HEK293T (cell line): ENCODE results near the gene KRTAP10-7.
"Not testable (repeated sequence)": the region's sequence is repeated elsewhere in the genome, so short reads cannot be mapped to it uniquely, and the experiment has no call there.

Source experiments
- ARNT ChIP-seq: fragments of 450-650 bp; IDR thresholded peaks from 2 replicates; pipeline ENCODE4 v1.6.1; 2017; ENCODE audit warnings: mild to moderate bottlenecking
- BHLHE40 ChIP-seq: fragments of 450-650 bp; IDR thresholded peaks from 2 replicates; pipeline ENCODE4 v1.6.1; 2016; ENCODE audit warnings: mild to moderate bottlenecking, moderate library complexity, borderline replicate concordance
- ELF4 ChIP-seq: fragments of 450-650 bp; IDR thresholded peaks from 2 replicates; pipeline ENCODE4 v1.6.1; 2017; ENCODE audit warnings: antibody characterized with exemption
- FOXA1 ChIP-seq: fragments of 450-650 bp; IDR thresholded peaks from 2 replicates; pipeline ENCODE4 v1.6.1; 2016; ENCODE audit warnings: mild to moderate bottlenecking
- FOXK2 ChIP-seq: fragments of 450-650 bp; IDR thresholded peaks from 2 replicates; pipeline ENCODE4 v1.6.1; 2016; ENCODE audit warnings: mild to moderate bottlenecking
- FOXM1 ChIP-seq: fragments of 450-650 bp; IDR thresholded peaks from 2 replicates; pipeline ENCODE4 v1.6.1; 2017; ENCODE audit warnings: mild to moderate bottlenecking, borderline replicate concordance
- HDGF ChIP-seq: fragments of 450-650 bp; IDR thresholded peaks from 2 replicates; pipeline ENCODE4 v1.6.1; 2017; ENCODE audit warnings: antibody characterized with exemption, borderline replicate concordance
- L3MBTL2 ChIP-seq: fragments of 450-650 bp; conservative IDR thresholded peaks from 2 replicates; pipeline ENCODE4 v1.6.1; 2016; ENCODE audit warnings: mild to moderate bottlenecking
- NFRKB ChIP-seq: fragments of 450-650 bp; IDR thresholded peaks from 2 replicates; pipeline ENCODE4 v1.6.1; 2016; ENCODE audit warnings: mild to moderate bottlenecking, moderate library complexity
- SP1 ChIP-seq: fragments of 450-650 bp; IDR thresholded peaks from 2 replicates; pipeline ENCODE4 v1.6.1; 2017
- SUZ12 ChIP-seq: fragments of 450-650 bp; IDR thresholded peaks from 2 replicates; pipeline ENCODE4 v1.6.1; 2016; ENCODE audit warnings: mild to moderate bottlenecking
- TARDBP ChIP-seq: fragments of 450-650 bp; IDR thresholded peaks from 2 replicates; pipeline ENCODE4 v1.6.1; 2016
- ZNF384 ChIP-seq: fragments of 450-650 bp; IDR thresholded peaks from 2 replicates; pipeline ENCODE4 v1.6.1; 2016
- TF ChIP-seq, protein P1 (sequence below): fragments of 450-650 bp; IDR thresholded peaks from 2 replicates; pipeline ENCODE4 v1.6.1; 2016

DNA sequence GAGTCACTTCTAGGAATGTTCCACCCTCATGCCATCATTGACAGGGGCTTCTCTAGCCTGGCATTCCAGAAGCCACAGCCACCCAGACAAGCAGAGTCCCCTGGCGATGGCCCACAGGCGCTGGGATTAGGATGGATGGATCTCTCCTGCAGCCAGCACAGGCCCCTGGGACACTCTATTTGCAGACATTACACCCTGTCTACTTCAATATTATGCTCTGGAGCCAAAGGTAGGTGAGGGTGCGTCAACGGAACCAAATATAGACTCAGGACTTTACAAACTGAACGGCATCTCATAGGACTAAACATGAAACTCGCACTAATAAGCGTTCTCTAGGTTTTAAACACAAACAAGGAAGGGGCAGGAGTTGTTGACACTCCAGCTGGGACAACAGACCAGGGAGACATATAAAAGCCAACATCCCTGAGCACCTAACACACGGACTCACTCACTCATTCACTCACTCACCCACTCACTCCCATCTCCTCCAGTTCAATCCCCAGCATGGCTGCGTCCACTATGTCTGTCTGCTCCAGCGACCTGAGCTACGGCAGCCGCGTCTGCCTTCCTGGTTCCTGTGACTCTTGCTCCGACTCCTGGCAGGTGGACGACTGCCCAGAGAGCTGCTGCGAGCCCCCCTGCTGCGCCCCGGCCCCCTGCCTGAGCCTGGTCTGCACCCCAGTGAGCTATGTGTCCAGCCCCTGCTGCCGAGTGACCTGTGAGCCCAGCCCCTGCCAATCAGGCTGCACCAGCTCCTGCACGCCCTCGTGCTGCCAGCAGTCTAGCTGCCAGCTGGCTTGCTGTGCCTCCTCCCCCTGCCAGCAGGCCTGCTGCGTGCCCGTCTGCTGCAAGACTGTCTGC lies at the start of gene KRTAP10-7:
- not testable (repeated sequence) for TF ChIP-seq NFRKB, FOXA1, FOXM1, FOXK2, BHLHE40, SP1, HDGF, TARDBP, ZNF384, ELF4, SUZ12, L3MBTL2, ARNT
- TF ChIP-seq, protein P1, sequence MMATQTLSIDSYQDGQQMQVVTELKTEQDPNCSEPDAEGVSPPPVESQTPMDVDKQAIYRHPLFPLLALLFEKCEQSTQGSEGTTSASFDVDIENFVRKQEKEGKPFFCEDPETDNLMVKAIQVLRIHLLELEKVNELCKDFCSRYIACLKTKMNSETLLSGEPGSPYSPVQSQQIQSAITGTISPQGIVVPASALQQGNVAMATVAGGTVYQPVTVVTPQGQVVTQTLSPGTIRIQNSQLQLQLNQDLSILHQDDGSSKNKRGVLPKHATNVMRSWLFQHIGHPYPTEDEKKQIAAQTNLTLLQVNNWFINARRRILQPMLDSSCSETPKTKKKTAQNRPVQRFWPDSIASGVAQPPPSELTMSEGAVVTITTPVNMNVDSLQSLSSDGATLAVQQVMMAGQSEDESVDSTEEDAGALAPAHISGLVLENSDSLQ: not testable (repeated sequence)
